IMR-90 (cell line): Measurements from ENCODE around the gene LRP5. TPM values are rescaled to one million over a fixed set of nuclear protein-coding genes. Genes with fewer than 3 reads are reported as not detected.

Experiments used
- ATAC-seq: fragments of 200-7000 bp; cut with Tn5 transposase; 2 replicates; pipeline ENCODE4 v1.9.1; 2020; ENCODE audit warnings: low read depth, mild to moderate bottlenecking, moderate library complexity
- BruUV-seq: library from RNA; stranded (reverse); fragments of 400-500 nt; replicated peaks from 2 replicates; lab custom pipeline; 2021; lab: Mats Ljungman, UMichigan
- CTCF ChIA-PET: fragments of 300-600 bp; formaldehyde crosslinking; extraction: SDS; loops from one replicate; lab custom pipeline; 2021; ENCODE audit warnings: antibody characterized with exemption; lab: Yijun Ruan, JAX
- POLR2A ChIA-PET: fragments of 300-600 bp; sonication (Branson Sonifier 250); formaldehyde crosslinking; loops from one replicate; lab custom pipeline; 2022; ENCODE audit warnings: antibody characterized with exemption; ENCODE audit not compliant: unreplicated experiment; lab: Charles Lee
- DNase-seq: peaks from one replicate; pipeline ENCODE4 v3.0.0; 2013
- H2AFZ ChIP-seq: replicated peaks from 2 replicates; pipeline ENCODE3; 2013; ENCODE audit warnings: low read length, mild to moderate bottlenecking; ENCODE audit not compliant: poor library complexity
- H2AK5ac ChIP-seq: 2 replicates; pipeline ENCODE4 v1.6.1; 2013; ENCODE audit warnings: low read depth, low read length, inconsistent platforms
- H2AK9ac ChIP-seq: replicated peaks from 2 replicates; pipeline ENCODE3; 2013; ENCODE audit warnings: mild to moderate bottlenecking, low read depth, low read length, moderate library complexity; ENCODE audit not compliant: poor library complexity
- H2BK120ac ChIP-seq: 2 replicates; pipeline ENCODE4 v1.6.1; 2013; ENCODE audit warnings: low read depth, low read length, inconsistent platforms
- H2BK15ac ChIP-seq: 3 replicates; pipeline ENCODE4 v1.6.1; 2013; ENCODE audit warnings: low read depth, low read length, inconsistent platforms
- H2BK20ac ChIP-seq: 2 replicates; pipeline ENCODE4 v1.6.1; 2013; ENCODE audit warnings: low read depth, mild to moderate bottlenecking, inconsistent platforms, low read length, moderate library complexity
- H2BK5ac ChIP-seq: 2 replicates; pipeline ENCODE4 v1.6.1; 2013; ENCODE audit warnings: mild to moderate bottlenecking, low read depth, low read length, inconsistent platforms; ENCODE audit not compliant: poor library complexity, severe bottlenecking
- H3K14ac ChIP-seq: replicated peaks from 2 replicates; pipeline ENCODE4 v1.6.1; 2013; ENCODE audit warnings: low read depth, low read length, inconsistent platforms
- H3K18ac ChIP-seq: 2 replicates; pipeline ENCODE4 v1.6.1; 2013; ENCODE audit warnings: low read depth, low read length, control low read depth
- H3K23ac ChIP-seq: 2 replicates; pipeline ENCODE4 v1.6.1; 2013; ENCODE audit warnings: low read depth, low read length, inconsistent platforms
- H3K27ac ChIP-seq: 2 replicates; pipeline ENCODE4 v1.5.1; 2013; ENCODE audit warnings: mild to moderate bottlenecking, control low read depth, low read length; ENCODE audit not compliant: insufficient read depth
- H3K27me3 ChIP-seq: 2 replicates; pipeline ENCODE4 v1.6.1; 2013; ENCODE audit warnings: low read length; ENCODE audit not compliant: control insufficient read depth, insufficient read depth
- H3K36me3 ChIP-seq: 2 replicates; pipeline ENCODE4 v1.6.1; 2013; ENCODE audit warnings: low read length, mixed read lengths; ENCODE audit not compliant: control insufficient read depth, insufficient read depth
- H3K4ac ChIP-seq: 2 replicates; pipeline ENCODE4 v1.6.1; 2013; ENCODE audit warnings: low read depth, low read length, inconsistent platforms
- H3K4me1 ChIP-seq: 2 replicates; pipeline ENCODE4 v1.6.1; 2013; ENCODE audit warnings: low read length, mixed read lengths; ENCODE audit not compliant: control insufficient read depth, insufficient read depth
- H3K4me2 ChIP-seq: 2 replicates; pipeline ENCODE4 v1.6.1; 2013; ENCODE audit warnings: low read depth, mild to moderate bottlenecking, control low read depth, low read length, moderate library complexity
- H3K4me3 ChIP-seq: 2 replicates; pipeline ENCODE4 v1.5.1; 2013; ENCODE audit warnings: low read depth, mild to moderate bottlenecking, control low read depth, low read length, moderate library complexity; ENCODE audit not compliant: insufficient read depth
- H3K56ac ChIP-seq: 2 replicates; pipeline ENCODE4 v1.6.1; 2013; ENCODE audit warnings: low read length, inconsistent platforms; ENCODE audit not compliant: insufficient read depth; ENCODE audit errors: extremely low read depth
- H3K79me1 ChIP-seq, 2 experiments: 2 replicates each; pipeline ENCODE4 v1.6.1; 2013; ENCODE audit warnings: low read length in 2 of 2, inconsistent platforms in 1 of 2, low read depth in 1 of 2
- H3K9ac ChIP-seq: 2 replicates; pipeline ENCODE4 v1.6.1; 2013; ENCODE audit warnings: low read depth, low read length, control low read depth
- H3K9me1 ChIP-seq: 2 replicates; pipeline ENCODE4 v1.6.1; 2013; ENCODE audit warnings: low read length, inconsistent platforms; ENCODE audit not compliant: insufficient read depth
- H3K9me3 ChIP-seq: 2 replicates; pipeline ENCODE4 v1.6.1; 2013; ENCODE audit warnings: low read length; ENCODE audit not compliant: control insufficient read depth, insufficient read depth
- H4K20me1 ChIP-seq: 2 replicates; pipeline ENCODE4 v1.6.1; 2013; ENCODE audit warnings: low read length, inconsistent platforms; ENCODE audit not compliant: insufficient read depth
- H4K5ac ChIP-seq: 2 replicates; pipeline ENCODE4 v1.6.1; 2013; ENCODE audit warnings: mild to moderate bottlenecking, low read depth, low read length, control low read depth
- H4K8ac ChIP-seq, 2 experiments: 2 replicates each; pipeline ENCODE4 v1.6.1; 2013; ENCODE audit warnings: low read depth in 2 of 2, low read length in 2 of 2, control low read depth in 1 of 2, inconsistent platforms in 1 of 2
- H4K91ac ChIP-seq: 2 replicates; pipeline ENCODE4 v1.6.1; 2013; ENCODE audit warnings: low read depth, low read length, inconsistent platforms; ENCODE audit not compliant: insufficient read depth
- BHLHE40 ChIP-seq: fragments of 150-350 bp; IDR thresholded peaks from 2 replicates; pipeline ENCODE4 v1.6.1; 2016; ENCODE audit warnings: mild to moderate bottlenecking, low read depth, low read length
- CEBPB ChIP-seq: IDR thresholded peaks from 2 replicates; pipeline ENCODE4 v1.6.1; 2012; ENCODE audit warnings: low read depth, low read length, improper control_type of control experiment
- CHD1 ChIP-seq: IDR thresholded peaks from 2 replicates; pipeline ENCODE4 v1.6.1; 2012; ENCODE audit warnings: low read depth, low read length, improper control_type of control experiment
- CTCF ChIP-seq: conservative IDR thresholded peaks from 2 replicates; pipeline ENCODE4 v1.5.1; 2012; ENCODE audit warnings: mild to moderate bottlenecking, low read depth, low read length, improper control_type of control experiment
- ELK1 ChIP-seq: fragments of 150-350 bp; IDR thresholded peaks from 2 replicates; pipeline ENCODE4 v1.6.1; 2016; ENCODE audit warnings: low read depth, mild to moderate bottlenecking, low read length, moderate library complexity, borderline replicate concordance
- FOS ChIP-seq: fragments of 150-350 bp; IDR thresholded peaks from 2 replicates; pipeline ENCODE4 v1.6.1; 2016; ENCODE audit warnings: low read depth, low read length
- MAFK ChIP-seq: IDR thresholded peaks from 2 replicates; pipeline ENCODE4 v1.6.1; 2012; ENCODE audit warnings: low read depth, low read length, improper control_type of control experiment
- MAZ ChIP-seq: IDR thresholded peaks from 2 replicates; pipeline ENCODE4 v1.6.1; 2012; ENCODE audit warnings: low read depth, mild to moderate bottlenecking, low read length, improper control_type of control experiment, moderate library complexity, borderline replicate concordance
- MXI1 ChIP-seq: IDR thresholded peaks from 2 replicates; pipeline ENCODE4 v1.6.1; 2012; ENCODE audit warnings: low read depth, mild to moderate bottlenecking, low read length, moderate library complexity, borderline replicate concordance
- NFE2L2 ChIP-seq: fragments of 150-350 bp; IDR thresholded peaks from 2 replicates; pipeline ENCODE4 v1.6.1; 2016; ENCODE audit warnings: low read depth, mild to moderate bottlenecking, low read length
- POLR2A ChIP-seq: IDR thresholded peaks from 2 replicates; pipeline ENCODE4 v1.6.1; 2012; ENCODE audit warnings: mild to moderate bottlenecking, low read depth, low read length
- RAD21 ChIP-seq: IDR thresholded peaks from 2 replicates; pipeline ENCODE4 v1.6.1; 2012; ENCODE audit warnings: low read length, improper control_type of control experiment
- RCOR1 ChIP-seq: IDR thresholded peaks from 2 replicates; pipeline ENCODE4 v1.6.1; 2012; ENCODE audit warnings: mild to moderate bottlenecking, low read length, improper control_type of control experiment; ENCODE audit not compliant: insufficient replicate concordance
- RFX5 ChIP-seq: IDR thresholded peaks from 2 replicates; pipeline ENCODE4 v1.8.0; 2012; ENCODE audit warnings: low read depth, mild to moderate bottlenecking, low read length, moderate library complexity
- SMC3 ChIP-seq: fragments of 150-350 bp; IDR thresholded peaks from 2 replicates; pipeline ENCODE4 v1.6.1; 2016; ENCODE audit warnings: low read depth, mild to moderate bottlenecking, antibody characterized with exemption, low read length, moderate library complexity
- USF2 ChIP-seq: fragments of 150-350 bp; IDR thresholded peaks from 2 replicates; pipeline ENCODE4 v1.6.1; 2017; ENCODE audit warnings: mild to moderate bottlenecking, antibody characterized with exemption, low read length, low read depth
- WGBS, 2 experiments: methylation state at CpG; one replicate each; pipeline versions ENCODE4 v1.1.5 to v1.1.7; 2013; ENCODE audit warnings: missing lambda C conversion rate in 2 of 2; ENCODE audit not compliant: insufficient read length in 1 of 2; ENCODE audit errors: extremely low coverage in 2 of 2; 5-methylcytosine and 5-hydroxymethylcytosine counted together
- dilution Hi-C: fragments of 300-500 bp; cut with HindIII; formaldehyde crosslinking; loops from one replicate; pipeline ENCODE4 v1.14.3; 2018; ENCODE audit warnings: low sequenced_read_pairs; ENCODE audit not compliant: unreplicated experiment
- in situ Hi-C: fragments of 300-500 bp; cut with MboI; formaldehyde crosslinking; loops from 3 replicates; pipeline ENCODE4 v1.14.3; 2019; ENCODE audit warnings: low sequenced_read_pairs, inconsistent platforms, mixed read lengths
- intact Hi-C: fragments of 100-400 bp; cut with micrococcal nuclease; formaldehyde crosslinking; loops from 2 replicates; pipeline ENCODE4 v1.10.0; 2022
- polyA plus RNA-seq, 3 experiments: library from polyadenylated mRNA; depleted of rRNA; stranded (reverse); fragments of >200 nt; gene quantifications; 2 replicates each; pipeline ENCODE4 v1.2.3, GENCODE V29; 2012; ENCODE audit warnings: low replicate concordance in 1 of 3
- total RNA-seq: library from RNA; depleted of rRNA; stranded (reverse); fragments of >200 nt; gene quantifications from 2 replicates; pipeline ENCODE4 v1.2.3, GENCODE V29; 2012

LRP5 gene
- total and polyA plus RNA-seq, 2 of the 4 experiments (the other 2 are of a cell fraction): 10.4 to 15.0 TPM

GRCh38 chr11:68420171-68420570 is 107.8 kb downstream of the LRP5 start:
- Histone ChIP-seq H3K79me1 (peaks cover 0 to 5% of the 10 kb centered on the region in 2 experiments; a peak in 1 of 4 replicates), H2AK5ac (no peak overlapping the region), H2AK9ac (no peak overlapping the region), H4K5ac (no peak overlapping the region), H3K18ac (no peak overlapping the region), H3K9me3 (no peaks in the 10 kb centered on the region), H2AFZ (no peak overlapping the region), H3K9ac (no peak overlapping the region), H2BK20ac (no peak overlapping the region), H4K8ac (no peak overlapping the region), H4K20me1 (peaks cover 12% of the 10 kb centered on the region; the same call in 1 of the 2 replicates), H2BK5ac (no peak overlapping the region), H3K4me2 (no peak overlapping the region), H3K23ac (no peak overlapping the region), H4K91ac (no peak overlapping the region), H3K56ac (no peak overlapping the region), H3K27ac (no peak overlapping the region), H3K9me1 (peaks cover 3% of the 10 kb centered on the region; the same call in 1 of the 2 replicates), H3K27me3 (no peaks in the 10 kb centered on the region), H2BK120ac (no peak overlapping the region), H3K14ac (no peak overlapping the region), H3K4me1 (no peaks in the 10 kb centered on the region), H3K4ac (no peak overlapping the region), H3K36me3 (peaks cover 32% of the 10 kb centered on the region), H3K4me3 (no peak overlapping the region), H2BK15ac (no peak overlapping the region)
- intact Hi-C loops: no loop called here
- ChIA-PET POLR2A (no interaction called here), CTCF (no interaction called here)
- dilution Hi-C loops: no loop called here
- in situ Hi-C loops: no loop called here
- ATAC-seq: no peak
- no TSS peak for BruUV-seq
- 95% methylated on average over 6 of the region's 7 CpGs; no CpG with 5 or more reads in 1 of the 2 experiments for WGBS, 2 experiments
- TF ChIP-seq CTCF: no peak
- no peak for TF ChIP-seq RAD21
- no peak for TF ChIP-seq ELK1
- TF ChIP-seq SMC3: no peak
- no peak for TF ChIP-seq CHD1
- no peak for TF ChIP-seq NFE2L2
- TF ChIP-seq RCOR1: no peak
- no peak for TF ChIP-seq USF2
- no peak for TF ChIP-seq MXI1
- no peak for TF ChIP-seq CEBPB
- no peak for TF ChIP-seq RFX5
- TF ChIP-seq MAFK: no peak
- TF ChIP-seq FOS: no peak
- no peak for TF ChIP-seq MAZ
- no peak for TF ChIP-seq POLR2A
- TF ChIP-seq BHLHE40: no peak
- DNase-seq: no peak
